ENCODE results near the gene SNAP25.

The SNAP25 gene

DNA sequence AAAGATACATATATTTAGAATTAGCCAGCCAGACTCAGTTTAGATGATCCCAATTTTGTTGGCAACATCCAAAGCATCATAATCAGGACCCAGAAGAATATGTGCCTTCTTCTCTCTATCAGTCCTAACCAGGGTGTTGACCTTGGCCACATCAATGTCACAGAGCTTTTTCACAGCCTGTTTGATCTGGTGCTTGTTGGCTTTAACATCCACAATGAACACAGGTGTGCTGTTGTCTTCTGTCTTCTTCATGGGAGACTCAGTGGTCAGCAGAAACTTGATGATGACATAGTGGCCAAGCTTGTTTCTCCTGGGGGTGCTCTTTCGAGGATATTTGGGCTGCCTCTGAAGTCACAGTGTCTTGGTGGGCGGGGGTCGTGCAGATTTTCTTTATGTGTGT, 130.5 kb downstream of the SNAP25 start:
- Histone ChIP-seq H3K36me3 (ENCODE audit: control insufficient read depth in 2 of 2, insufficient read depth in 2 of 2, low read length in 2 of 2) (no peaks in the 10 kb centered on the region), H3K9ac (ENCODE audit: low read depth in 1 of 2, low read length in 2 of 2) (no peak overlapping the region), H3K4me3 (ENCODE audit: low read length in 2 of 2) (no peak overlapping the region), H3K9me3 (ENCODE audit: control insufficient read depth in 2 of 2, low read length in 2 of 2) (no peaks in the 10 kb centered on the region), H3K27ac (ENCODE audit: low read depth in 2 of 2, low read length in 2 of 2) (no peak overlapping the region), H3K27me3 (ENCODE audit: control insufficient read depth in 2 of 2, insufficient read depth in 2 of 2, low read length in 2 of 2) (no peaks in the 10 kb centered on the region), H3K4me1 (ENCODE audit: control insufficient read depth in 2 of 2, insufficient read depth in 2 of 2, low read length in 2 of 2) (no peaks in the 10 kb centered on the region)

GRCh38 chr20:10350188-10350842, 131.7 kb downstream of the SNAP25 start:
- Histone ChIP-seq H3K9me3 (ENCODE audit: control insufficient read depth in 2 of 2, low read length in 2 of 2) (no peaks in the 10 kb centered on the region), H3K27ac (ENCODE audit: low read depth in 2 of 2, low read length in 2 of 2) (no peak overlapping the region), H3K4me1 (ENCODE audit: control insufficient read depth in 2 of 2, insufficient read depth in 2 of 2, low read length in 2 of 2) (no peaks in the 10 kb centered on the region), H3K4me3 (ENCODE audit: low read length in 2 of 2) (no peak overlapping the region), H3K9ac (ENCODE audit: low read depth in 1 of 2, low read length in 2 of 2) (no peak overlapping the region), H3K27me3 (ENCODE audit: control insufficient read depth in 2 of 2, insufficient read depth in 2 of 2, low read length in 2 of 2) (no peaks in the 10 kb centered on the region), H3K36me3 (ENCODE audit: control insufficient read depth in 2 of 2, insufficient read depth in 2 of 2, low read length in 2 of 2) (no peaks in the 10 kb centered on the region)

DNA sequence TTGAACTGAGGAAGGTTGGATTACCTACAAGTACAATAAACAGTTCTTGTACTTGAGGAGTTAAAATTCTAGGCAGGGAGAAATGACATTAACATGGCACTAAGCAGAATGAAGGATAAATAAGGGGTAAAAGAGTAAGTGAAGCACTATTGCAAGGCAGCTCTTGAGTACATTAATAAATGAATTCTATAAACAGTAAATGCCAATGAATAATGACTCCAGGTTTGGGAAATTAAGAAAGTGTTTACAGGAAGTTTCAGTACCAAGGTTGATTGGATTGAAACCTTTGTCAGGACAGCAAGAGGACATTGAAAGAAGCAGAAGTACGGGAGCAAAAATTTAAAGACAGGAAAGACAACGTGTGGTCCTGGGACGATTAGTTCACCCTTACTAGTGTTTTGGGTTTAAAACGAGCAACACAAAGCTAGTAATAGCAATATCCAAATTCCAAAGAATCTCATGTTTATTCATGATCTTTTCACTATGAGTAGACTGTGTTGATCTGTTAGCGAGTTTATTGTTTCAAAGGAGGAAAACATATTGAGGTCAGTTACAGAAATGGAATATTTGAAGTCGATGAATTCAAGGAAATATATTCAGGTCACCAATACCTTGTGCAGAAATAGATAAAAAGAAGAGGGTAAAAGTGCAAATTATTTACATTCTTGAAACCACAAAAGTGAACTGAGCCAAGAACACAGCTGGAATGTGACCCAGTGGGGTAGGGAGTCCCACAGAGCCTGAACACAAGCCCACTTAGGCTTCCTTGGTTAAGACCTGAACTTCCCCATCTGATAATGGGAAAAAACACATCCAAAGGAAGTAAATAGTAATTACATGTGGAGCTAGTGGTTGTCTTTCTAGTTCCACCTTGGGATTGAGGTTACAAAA, 134.5 kb downstream of the SNAP25 start:
- Histone ChIP-seq H3K4me1 (ENCODE audit: control insufficient read depth in 2 of 2, insufficient read depth in 2 of 2, low read length in 2 of 2) (no peaks in the 10 kb centered on the region), H3K36me3 (ENCODE audit: control insufficient read depth in 2 of 2, insufficient read depth in 2 of 2, low read length in 2 of 2) (no peaks in the 10 kb centered on the region), H3K9me3 (ENCODE audit: control insufficient read depth in 2 of 2, low read length in 2 of 2) (no peaks in the 10 kb centered on the region), H3K27ac (ENCODE audit: low read depth in 2 of 2, low read length in 2 of 2) (no peak overlapping the region), H3K27me3 (ENCODE audit: control insufficient read depth in 2 of 2, insufficient read depth in 2 of 2, low read length in 2 of 2) (no peaks in the 10 kb centered on the region), H3K9ac (ENCODE audit: low read depth in 1 of 2, low read length in 2 of 2) (no peak overlapping the region), H3K4me3 (ENCODE audit: low read length in 2 of 2) (no peak overlapping the region)

DNA sequence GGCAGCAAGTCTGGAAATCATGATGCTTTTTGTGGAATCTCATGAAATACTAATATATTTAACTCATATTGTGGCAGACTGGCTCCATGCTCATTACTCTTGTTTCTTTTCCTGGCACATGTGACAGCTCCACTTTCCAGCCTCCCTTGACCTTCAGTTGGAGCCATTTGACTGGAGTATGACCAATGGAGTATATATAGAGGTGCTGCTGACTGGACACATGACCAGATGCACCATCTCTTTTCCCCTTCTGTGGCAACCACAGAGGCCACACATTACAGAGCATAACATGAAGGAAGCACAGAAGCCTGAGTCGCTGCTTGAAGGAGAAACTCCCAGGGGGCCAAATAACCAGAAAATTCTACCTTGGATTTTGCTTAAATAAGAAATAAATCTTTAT, 138.0 kb downstream of the SNAP25 start:
- no peak overlapping the region for H3K4me3 ChIP-seq (ENCODE audit: low read length in 2 of 2)
- H3K4me1 ChIP-seq (ENCODE audit: control insufficient read depth in 2 of 2, insufficient read depth in 2 of 2, low read length in 2 of 2), result no peaks in the 10 kb centered on the region
- no peaks in the 10 kb centered on the region for H3K9me3 ChIP-seq (ENCODE audit: control insufficient read depth in 2 of 2, low read length in 2 of 2)
- H3K27me3 ChIP-seq (ENCODE audit: control insufficient read depth in 2 of 2, insufficient read depth in 2 of 2, low read length in 2 of 2), result no peaks in the 10 kb centered on the region
- H3K27ac ChIP-seq (ENCODE audit: low read depth in 2 of 2, low read length in 2 of 2), result no peak overlapping the region
- no peaks in the 10 kb centered on the region for H3K36me3 ChIP-seq (ENCODE audit: control insufficient read depth in 2 of 2, insufficient read depth in 2 of 2, low read length in 2 of 2)
- H3K9ac ChIP-seq (ENCODE audit: low read depth in 1 of 2, low read length in 2 of 2), result no peak overlapping the region

Data from mucosa of rectum (tissue), 2 donors.